GM12801 (cell line): ENCODE results near the gene SSUH2.

Experiments
- TF ChIP-seq, protein P1 (sequence below): IDR thresholded peaks from one replicate; pipeline ENCODE4 v1.5.1; 2011; ENCODE audit warnings: control low read depth; ENCODE audit not compliant: insufficient read length; ENCODE audit errors: extremely low read depth

Gene SSUH2

DNA sequence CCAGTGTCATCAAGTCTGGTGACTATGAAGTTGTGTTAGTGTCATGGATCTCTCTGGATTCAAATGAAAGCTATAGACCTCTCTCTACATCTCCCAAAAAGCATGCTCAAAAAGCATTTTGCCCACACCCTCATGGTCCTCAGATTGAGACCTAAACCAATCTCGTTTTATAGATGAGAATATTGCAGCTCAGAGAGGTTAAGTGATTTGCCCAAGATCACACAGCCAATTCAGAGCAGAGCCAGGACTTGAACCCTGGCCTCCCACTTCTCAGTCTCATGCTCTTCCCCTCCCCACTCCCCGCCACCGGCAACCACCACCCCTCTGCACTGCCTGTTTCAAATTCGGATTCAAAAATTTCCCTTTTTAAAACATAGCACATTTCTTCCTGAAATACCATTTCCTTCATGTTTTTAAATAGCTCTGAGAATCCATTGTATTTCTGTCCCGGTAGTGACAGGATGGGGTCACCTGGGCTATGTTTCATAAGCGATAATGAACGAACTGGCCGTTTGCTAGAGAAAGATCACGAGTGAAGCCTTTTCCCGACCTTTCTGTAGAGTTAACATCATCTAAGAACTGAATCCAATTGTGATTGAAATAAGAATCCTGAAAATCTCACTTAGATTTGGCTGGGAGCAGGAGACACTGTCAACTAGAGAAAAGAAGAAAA is 769 bp downstream of the SSUH2 start:
- TF ChIP-seq, protein P1, sequence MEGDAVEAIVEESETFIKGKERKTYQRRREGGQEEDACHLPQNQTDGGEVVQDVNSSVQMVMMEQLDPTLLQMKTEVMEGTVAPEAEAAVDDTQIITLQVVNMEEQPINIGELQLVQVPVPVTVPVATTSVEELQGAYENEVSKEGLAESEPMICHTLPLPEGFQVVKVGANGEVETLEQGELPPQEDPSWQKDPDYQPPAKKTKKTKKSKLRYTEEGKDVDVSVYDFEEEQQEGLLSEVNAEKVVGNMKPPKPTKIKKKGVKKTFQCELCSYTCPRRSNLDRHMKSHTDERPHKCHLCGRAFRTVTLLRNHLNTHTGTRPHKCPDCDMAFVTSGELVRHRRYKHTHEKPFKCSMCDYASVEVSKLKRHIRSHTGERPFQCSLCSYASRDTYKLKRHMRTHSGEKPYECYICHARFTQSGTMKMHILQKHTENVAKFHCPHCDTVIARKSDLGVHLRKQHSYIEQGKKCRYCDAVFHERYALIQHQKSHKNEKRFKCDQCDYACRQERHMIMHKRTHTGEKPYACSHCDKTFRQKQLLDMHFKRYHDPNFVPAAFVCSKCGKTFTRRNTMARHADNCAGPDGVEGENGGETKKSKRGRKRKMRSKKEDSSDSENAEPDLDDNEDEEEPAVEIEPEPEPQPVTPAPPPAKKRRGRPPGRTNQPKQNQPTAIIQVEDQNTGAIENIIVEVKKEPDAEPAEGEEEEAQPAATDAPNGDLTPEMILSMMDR = no peak

DNA sequence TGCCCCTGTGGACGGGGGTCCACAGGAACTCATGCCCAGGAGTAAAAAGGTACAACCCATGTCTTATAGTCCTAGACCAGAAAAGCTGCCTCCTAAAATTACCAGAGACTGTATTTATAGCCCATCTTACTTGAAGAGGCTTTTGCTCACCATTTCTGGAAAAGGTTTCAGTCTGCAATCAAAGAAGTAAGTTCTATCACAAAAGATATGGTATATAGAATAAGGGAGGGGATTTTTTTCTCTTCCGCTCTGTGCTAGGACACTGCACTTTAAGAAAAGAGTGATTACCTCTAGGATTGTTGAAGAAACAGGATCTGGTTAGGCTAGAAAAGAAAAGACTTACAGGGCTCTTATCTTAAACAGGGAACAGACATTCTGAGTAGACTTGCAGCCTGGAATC is 2.6 kb downstream of the SSUH2 start:
- TF ChIP-seq, protein P1 = no peak

DNA sequence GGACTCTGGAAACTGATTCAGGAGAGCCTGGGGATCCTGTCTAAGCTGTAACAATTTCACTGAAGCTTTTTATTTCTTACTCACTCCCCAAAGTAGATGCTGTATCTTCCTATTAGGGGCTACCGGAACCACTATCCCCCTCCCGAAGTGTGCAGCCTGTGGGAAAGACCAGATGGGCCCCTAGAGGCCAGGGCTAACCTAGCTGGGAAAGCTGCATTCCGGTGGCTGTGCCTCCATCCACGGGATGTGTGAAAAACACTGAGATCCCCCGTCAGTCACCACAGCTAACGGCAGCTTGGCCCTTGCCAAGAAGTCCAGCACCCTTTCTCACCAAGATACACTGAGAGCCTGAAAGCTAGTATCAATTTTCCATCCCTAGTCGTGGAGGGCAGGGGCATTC is 3.1 kb downstream of the SSUH2 start:
- TF ChIP-seq, protein P1 = no peak

DNA sequence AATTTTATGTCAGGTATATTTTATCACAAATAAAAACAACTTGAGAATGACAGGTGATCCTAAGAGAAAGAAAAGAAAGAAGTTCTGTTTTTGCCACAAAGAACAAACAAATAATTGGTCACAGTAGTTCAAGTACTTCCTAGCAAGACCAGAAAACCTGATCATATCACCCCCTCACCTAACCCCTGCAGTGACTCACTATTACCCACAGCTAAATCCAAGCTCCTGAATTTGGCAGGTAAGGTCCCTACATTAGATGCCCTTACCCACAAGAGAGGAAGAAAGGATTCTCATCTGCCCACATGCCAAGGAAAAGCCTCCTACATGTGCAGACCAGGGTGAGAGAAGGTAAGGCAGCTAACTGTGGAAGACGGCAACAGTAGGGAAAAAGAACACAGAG is 4.4 kb downstream of the SSUH2 start:
- TF ChIP-seq, protein P1 = no peak

DNA sequence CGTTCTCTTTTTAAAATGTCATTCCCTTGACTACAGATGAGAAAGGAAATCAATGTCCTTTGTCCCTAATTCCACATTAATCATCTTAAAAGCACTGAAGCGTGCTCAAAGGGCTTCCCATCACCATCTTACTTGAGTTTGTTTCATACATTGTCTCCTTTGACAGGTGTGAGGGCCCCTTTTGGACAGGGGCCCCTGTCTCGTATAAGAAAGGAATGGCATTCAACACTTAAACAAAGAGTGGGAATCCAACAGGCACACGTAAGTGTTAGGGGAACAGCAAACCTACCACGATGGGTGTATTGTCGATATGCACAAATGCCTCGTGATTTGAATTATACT is 5.0 kb downstream of the SSUH2 start:
- TF ChIP-seq, protein P1 = no peak

DNA sequence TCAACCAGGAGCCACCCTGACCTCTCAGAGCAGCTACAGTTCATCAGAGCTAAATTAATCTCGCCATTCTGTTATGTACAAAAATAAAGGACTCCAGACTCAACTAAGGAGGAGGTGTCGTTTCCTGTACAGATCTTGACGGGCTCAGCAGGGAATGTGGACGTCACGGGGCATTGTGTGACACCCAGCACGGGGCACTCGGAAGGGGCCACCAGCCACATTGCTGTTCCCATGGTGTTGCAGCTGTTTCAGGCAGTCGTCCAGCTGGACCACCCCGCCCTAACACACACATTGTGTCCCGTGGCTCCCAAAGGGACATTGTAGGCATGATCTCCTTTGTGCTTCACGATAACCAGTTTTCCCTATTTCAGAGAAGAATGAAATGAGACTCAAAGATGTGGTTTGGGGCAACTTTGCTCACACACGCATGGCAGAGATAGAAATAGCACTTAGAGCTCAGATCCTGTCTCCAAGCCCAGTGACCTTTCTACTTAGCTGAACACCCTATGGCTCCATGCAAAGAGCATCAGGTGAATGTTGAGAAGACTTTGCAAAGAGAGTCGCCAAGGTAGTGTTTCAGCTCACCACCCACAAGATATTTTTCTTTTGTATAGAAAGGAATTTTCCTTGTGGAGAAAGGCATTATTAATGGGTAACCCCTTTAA is 5.5 kb downstream of the SSUH2 start:
- TF ChIP-seq, protein P1 = no peak

DNA sequence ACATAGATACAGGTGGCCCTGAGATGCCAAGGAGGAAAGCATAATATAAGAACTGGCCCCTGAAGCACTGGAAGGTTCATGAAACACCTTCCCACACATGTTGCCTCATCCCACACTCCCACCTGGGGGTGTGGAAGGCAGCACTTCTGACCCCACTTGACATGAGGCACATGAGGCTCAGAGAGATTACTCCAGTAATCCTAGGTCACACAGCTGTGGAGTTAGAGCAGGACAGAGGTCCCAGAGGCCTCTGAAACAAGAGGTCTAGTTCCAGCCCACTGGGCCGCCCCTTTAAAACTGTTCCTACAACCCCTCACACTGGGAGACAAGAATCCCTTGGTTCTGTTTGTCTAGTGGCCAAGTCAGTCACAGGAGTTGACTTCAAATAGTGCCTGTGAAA is 7.2 kb downstream of the SSUH2 start:
- TF ChIP-seq, protein P1 = no peak
